Astrocyte (in vitro differentiated cells and primary cell): ENCODE results near the gene INAFM1.

Experiments used
- CTCF ChIP-seq: IDR thresholded peaks from 2 replicates; pipeline ENCODE4 v1.5.1; 2011; ENCODE audit warnings: low read depth, mild to moderate bottlenecking, inconsistent platforms, low read length, moderate library complexity; ENCODE audit not compliant: insufficient read depth
- EZH2 ChIP-seq: IDR thresholded peaks from 2 replicates; pipeline ENCODE4 v1.6.1; 2012; ENCODE audit warnings: mild to moderate bottlenecking, low read length, inconsistent platforms; ENCODE audit not compliant: insufficient read depth

GRCh38 chr19:47230921-47231214 lies 43.8 kb upstream of the INAFM1 start, which contains the start of gene BBC3:
- TF ChIP-seq CTCF = no peak
- no peak for TF ChIP-seq EZH2
